Naive thymus-derived CD4-positive, alpha-beta T cell (primary cell): ENCODE data around the gene GALNT14. TPM values are rescaled to one million over a fixed set of nuclear protein-coding genes. Genes with fewer than 3 reads are reported as not detected.
"Not testable (repeated sequence)": the region's sequence is repeated elsewhere in the genome, so short reads cannot be mapped to it uniquely, and the experiment has no call there.

Source experiments
- ATAC-seq: fragments of 150-1000 bp; cut with Tn5 transposase; 2 replicates; pipeline ENCODE4 v1.10.0; 2021; ENCODE audit warnings: mild to moderate bottlenecking, moderate library complexity
- CTCF ChIA-PET: fragments of 350-600 bp; sonication (Branson Sonifier 250); formaldehyde crosslinking; loops from one replicate; lab custom pipeline; 2021; ENCODE audit warnings: antibody characterized with exemption; lab: Charles Lee
- POLR2A ChIA-PET: fragments of 350-600 bp; sonication (Branson Sonifier 250); formaldehyde crosslinking; loops from one replicate; lab custom pipeline; 2021; ENCODE audit warnings: antibody characterized with exemption, inconsistent platforms; lab: Charles Lee
- DNase-seq, 9 donors: peaks; one replicate each; pipeline versions ENCODE4 v3.0.0 to v3.0.0-alpha.2; 2020 to 2022; ENCODE audit warnings: mixed read lengths in 1 of 9
- H3K27ac ChIP-seq: one replicate; pipeline ENCODE4 v1.7.0; 2013; ENCODE audit warnings: mild to moderate bottlenecking, low read depth, low read length, moderate library complexity
- H3K27me3 ChIP-seq, 2 donors: one replicate each; pipeline ENCODE4 v1.7.0; 2013; ENCODE audit warnings: low read length in 2 of 2, mild to moderate bottlenecking in 2 of 2, moderate library complexity in 2 of 2; ENCODE audit not compliant: control insufficient read depth in 2 of 2, insufficient read depth in 2 of 2
- H3K36me3 ChIP-seq, 3 experiments: 1 replicate in 2 of 3; 2 replicates in 1 of 3; pipeline ENCODE4 v1.7.0; 2013; ENCODE audit warnings: low read length in 3 of 3, mild to moderate bottlenecking in 3 of 3, moderate library complexity in 1 of 3; ENCODE audit not compliant: insufficient read depth in 3 of 3, control insufficient read depth in 2 of 3
- H3K4me1 ChIP-seq, 2 donors: one replicate each; pipeline ENCODE4 v1.7.0; 2013; ENCODE audit warnings: low read length in 2 of 2, mild to moderate bottlenecking in 2 of 2, moderate library complexity in 1 of 2; ENCODE audit not compliant: control insufficient read depth in 2 of 2, insufficient read depth in 2 of 2
- H3K4me3 ChIP-seq: 2 replicates; pipeline ENCODE4 v1.7.0; 2013; ENCODE audit warnings: mild to moderate bottlenecking, low read length
- H3K9me3 ChIP-seq, 3 experiments: 1 replicate in 2 of 3; 2 replicates in 1 of 3; pipeline ENCODE4 v1.7.0; 2013; ENCODE audit warnings: low read length in 3 of 3; ENCODE audit not compliant: control insufficient read depth in 2 of 3
- H3K27ac Mint-ChIP-seq, 9 donors: one replicate each; pipeline ENCODE4 v1.8.0; 2020 to 2022; ENCODE audit warnings: mixed read lengths in 9 of 9, mild to moderate bottlenecking in 8 of 9, moderate library complexity in 5 of 9, inconsistent platforms in 2 of 9
- H3K27me3 Mint-ChIP-seq, 5 donors: one replicate each; pipeline ENCODE4 v1.8.0; 2021 to 2022; ENCODE audit warnings: mixed read lengths in 5 of 5, mild to moderate bottlenecking in 1 of 5
- H3K36me3 Mint-ChIP-seq, 5 donors: one replicate each; pipeline ENCODE4 v1.8.0; 2020 to 2022; ENCODE audit warnings: mixed read lengths in 5 of 5, mild to moderate bottlenecking in 3 of 5, inconsistent platforms in 1 of 5
- H3K4me1 Mint-ChIP-seq, 7 donors: one replicate each; pipeline ENCODE4 v1.8.0; 2020 to 2022; ENCODE audit warnings: mixed read lengths in 7 of 7, mild to moderate bottlenecking in 3 of 7, inconsistent platforms in 1 of 7
- H3K4me3 Mint-ChIP-seq, 10 donors: one replicate each; pipeline ENCODE4 v1.8.0; 2020 to 2022; ENCODE audit warnings: mild to moderate bottlenecking in 10 of 10, mixed read lengths in 10 of 10, moderate library complexity in 6 of 10, inconsistent platforms in 2 of 10
- H3K9me3 Mint-ChIP-seq, 11 donors: one replicate each; pipeline ENCODE4 v1.8.0; 2020 to 2022; ENCODE audit warnings: mixed read lengths in 11 of 11, mild to moderate bottlenecking in 4 of 11, inconsistent platforms in 1 of 11, moderate library complexity in 1 of 11
- intact Hi-C, 2 donors: fragments of 100-400 bp; cut with micrococcal nuclease; formaldehyde crosslinking; loops; one replicate each; pipeline ENCODE4 v1.15.1; 2023
- polyA plus RNA-seq, 2 donors: library from polyadenylated mRNA; unstranded; fragments of 300-500 nt; fragmentation: Illumina TruSeq; gene quantifications; one replicate each; pipeline ENCODE4 v1.2.3, GENCODE V29; 2021
- total RNA-seq, 6 experiments: library from RNA in 5 of 6; stranded (reverse) in 5 of 6; gene quantifications; 1 replicate in 5 of 6; 2 replicates in 1 of 6; pipeline ENCODE4 v1.2.3 and lab custom pipeline; 2021 to 2026

The GALNT14 gene
- total and polyA plus RNA-seq, 7 experiments from 2014 or later, result 0.64 to 1.1 TPM; not detected in 5

- H3K27me3 Mint-ChIP-seq, result peaks cover 0 to 15% (median 8%) of the 10 kb centered on the region in 5 donors
- H3K4me1 Mint-ChIP-seq, ATAC-seq, H3K9me3 Mint-ChIP-seq, CTCF ChIA-PET, DNase-seq, H3K27ac ChIP-seq, H3K27me3 ChIP-seq, H3K9me3 ChIP-seq, intact Hi-C loops, POLR2A ChIA-PET, H3K4me3 ChIP-seq, H3K4me3 Mint-ChIP-seq, H3K4me1 ChIP-seq, H3K36me3 ChIP-seq, H3K27ac Mint-ChIP-seq, H3K36me3 Mint-ChIP-seq: not testable (repeated sequence)
These were observed 233.8 kb downstream of the GALNT14 start for GRCh38 chr2:30904437-30904836.

GRCh38 chr2:30903326-30903725, 234.9 kb downstream of the GALNT14 start:
- Histone ChIP-seq H3K27me3 (no peaks in the 10 kb centered on the region), H3K4me3 (no peak overlapping the region), H3K27ac (no peak overlapping the region), H3K9me3 (no peaks in the 10 kb centered on the region), H3K36me3 (no peaks in the 10 kb centered on the region), H3K4me1 (no peaks in the 10 kb centered on the region)
- Mint-ChIP-seq H3K36me3 (no peaks in the 10 kb centered on the region), H3K4me1 (no peaks in the 10 kb centered on the region), H3K4me3 (no peak overlapping the region), H3K27ac (no peak overlapping the region), H3K9me3 (peaks cover 0 to under 1% (median 0%) of the 10 kb centered on the region in 11 donors), H3K27me3 (peaks cover 0 to 23% (median 10%) of the 10 kb centered on the region in 5 donors)
- ATAC-seq, result no peak
- intact Hi-C loops, result no loop called here
- ChIA-PET CTCF (no interaction called here), POLR2A (no interaction called here)
- no peak for DNase-seq

- Histone ChIP-seq H3K9me3 (no peaks in the 10 kb centered on the region), H3K27ac (no peak overlapping the region), H3K4me1 (no peaks in the 10 kb centered on the region), H3K4me3 (no peak overlapping the region), H3K36me3 (no peaks in the 10 kb centered on the region), H3K27me3 (no peaks in the 10 kb centered on the region)
- Mint-ChIP-seq H3K36me3 (no peaks in the 10 kb centered on the region), H3K27me3 (peaks cover 0 to 33% (median 17%) of the 10 kb centered on the region in 5 donors), H3K9me3 (peaks cover 0 to 7% (median 2%) of the 10 kb centered on the region in 11 donors), H3K4me1 (no peaks in the 10 kb centered on the region), H3K4me3 (no peak overlapping the region), H3K27ac (no peak overlapping the region)
- intact Hi-C loops, result no loop called here
- ChIA-PET POLR2A (no interaction called here), CTCF (no interaction called here)
- ATAC-seq (no peak), DNase-seq (no peak)
These were observed 237.9 kb downstream of the GALNT14 start for GRCh38 chr2:30900381-30900780.

DNA sequence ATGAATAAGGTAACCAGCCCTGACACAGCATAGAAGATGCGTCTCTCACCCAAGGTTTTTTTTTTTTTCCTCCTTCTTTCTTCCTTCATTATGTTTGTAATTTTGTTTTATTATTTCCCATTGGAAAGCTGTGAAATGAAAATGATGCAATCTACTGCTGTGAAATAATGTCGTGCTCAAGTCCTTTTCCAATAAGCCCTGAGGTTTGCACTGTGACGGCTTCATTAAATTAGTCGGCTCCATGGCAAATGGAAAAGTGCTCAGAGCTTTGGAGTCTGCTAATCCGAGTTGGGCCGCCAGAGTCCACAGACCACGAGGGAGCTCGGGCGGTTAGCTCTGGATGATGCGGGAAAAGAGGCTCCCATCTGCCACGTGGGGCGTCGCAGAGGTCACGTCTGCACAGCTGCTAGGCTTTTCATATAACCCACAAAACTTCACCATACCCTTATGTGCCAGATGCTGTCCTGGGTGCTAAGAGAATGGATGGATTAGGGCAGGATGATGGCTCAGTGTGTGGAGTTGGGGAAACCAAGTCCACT, 238.7 kb downstream of the GALNT14 start:
- POLR2A ChIA-PET, result no interaction called here
- CTCF ChIA-PET, result no interaction called here

GRCh38 chr2:30897539-30897938, 240.7 kb downstream of the GALNT14 start:
- no peak overlapping the region for H3K27ac Mint-ChIP-seq
- H3K4me3 Mint-ChIP-seq, result no peak overlapping the region
- intact Hi-C loops, result no loop called here
- no peaks in the 10 kb centered on the region for H3K4me1 ChIP-seq
- no peaks in the 10 kb centered on the region for H3K27me3 ChIP-seq
- H3K36me3 Mint-ChIP-seq, result no peaks in the 10 kb centered on the region
- DNase-seq (no peak), ATAC-seq (no peak)
- H3K4me1 Mint-ChIP-seq, result no peaks in the 10 kb centered on the region
- peaks cover 0 to 38% (median 25%) of the 10 kb centered on the region in 5 donors for H3K27me3 Mint-ChIP-seq
- no peaks in the 10 kb centered on the region for H3K36me3 ChIP-seq
- H3K9me3 Mint-ChIP-seq, result peaks cover 0 to 7% (median 2%) of the 10 kb centered on the region in 11 donors
- H3K4me3 ChIP-seq, result no peak overlapping the region
- ChIA-PET POLR2A (no interaction called here), CTCF (no interaction called here)
- H3K9me3 ChIP-seq, result no peaks in the 10 kb centered on the region
- H3K27ac ChIP-seq, result no peak overlapping the region

More for the DNA sequence above, 238.7 kb downstream of the GALNT14 start:
- ATAC-seq (no peak), DNase-seq (no peak)
- no peaks in the 10 kb centered on the region for H3K4me1 Mint-ChIP-seq
- intact Hi-C loops, result no loop called here
- Histone ChIP-seq H3K4me1 (no peaks in the 10 kb centered on the region), H3K4me3 (no peak overlapping the region), H3K27me3 (no peaks in the 10 kb centered on the region), H3K27ac (no peak overlapping the region), H3K36me3 (no peaks in the 10 kb centered on the region), H3K9me3 (no peaks in the 10 kb centered on the region)
- H3K9me3 Mint-ChIP-seq, result peaks cover 0 to 7% (median 2%) of the 10 kb centered on the region in 11 donors
- no peak overlapping the region for H3K27ac Mint-ChIP-seq
- no peak overlapping the region for H3K4me3 Mint-ChIP-seq
- H3K27me3 Mint-ChIP-seq, result peaks cover 0 to 33% (median 21%) of the 10 kb centered on the region in 5 donors
- no peaks in the 10 kb centered on the region for H3K36me3 Mint-ChIP-seq

GRCh38 chr2:30894498-30895119, 243.6 kb downstream of the GALNT14 start:
- Mint-ChIP-seq H3K36me3 (no peaks in the 10 kb centered on the region), H3K27me3 (peaks cover 2 to 33% (median 32%) of the 10 kb centered on the region in 5 donors), H3K27ac (no peak overlapping the region), H3K4me1 (no peaks in the 10 kb centered on the region), H3K4me3 (no peak overlapping the region), H3K9me3 (peaks cover 0 to 9% (median 3%) of the 10 kb centered on the region in 11 donors)
- intact Hi-C loops, result no loop called here
- Histone ChIP-seq H3K4me1 (no peaks in the 10 kb centered on the region), H3K36me3 (no peaks in the 10 kb centered on the region), H3K27ac (no peak overlapping the region), H3K4me3 (no peak overlapping the region), H3K9me3 (no peaks in the 10 kb centered on the region), H3K27me3 (no peaks in the 10 kb centered on the region)
- ChIA-PET POLR2A (no interaction called here), CTCF (no interaction called here)
- DNase-seq, result no peak
- no peak for ATAC-seq

- Mint-ChIP-seq H3K4me1 (peaks cover 0 to 3% (median 0%) of the 10 kb centered on the region in 7 donors), H3K27me3 (peaks cover 5 to 40% (median 24%) of the 10 kb centered on the region in 5 donors), H3K27ac (no peak overlapping the region), H3K4me3 (no peak overlapping the region), H3K9me3 (peaks cover 0 to 5% (median 0%) of the 10 kb centered on the region in 11 donors), H3K36me3 (no peaks in the 10 kb centered on the region)
- Histone ChIP-seq H3K27ac (no peak overlapping the region), H3K36me3 (no peaks in the 10 kb centered on the region), H3K4me1 (no peaks in the 10 kb centered on the region), H3K27me3 (no peaks in the 10 kb centered on the region), H3K9me3 (no peaks in the 10 kb centered on the region), H3K4me3 (no peak overlapping the region)
- no peak for ATAC-seq
- ChIA-PET CTCF (no interaction called here), POLR2A (no interaction called here)
- no peak for DNase-seq
- intact Hi-C loops, result no loop called here
These were observed 249.3 kb downstream of the GALNT14 start for GRCh38 chr2:30888852-30889409.
